IMR-90 (cell line): Measurements from ENCODE around the gene KRT35. TPM values are rescaled to one million over a fixed set of nuclear protein-coding genes. Genes with fewer than 3 reads are reported as not detected.

ENCODE experiments used
- ATAC-seq: fragments of 200-7000 bp; cut with Tn5 transposase; 2 replicates; pipeline ENCODE4 v1.9.1; 2020; ENCODE audit warnings: low read depth, mild to moderate bottlenecking, moderate library complexity
- BruUV-seq: library from RNA; stranded (reverse); fragments of 400-500 nt; replicated peaks from 2 replicates; lab custom pipeline; 2021; lab: Mats Ljungman, UMichigan
- CTCF ChIA-PET: fragments of 300-600 bp; formaldehyde crosslinking; extraction: SDS; loops from one replicate; lab custom pipeline; 2021; ENCODE audit warnings: antibody characterized with exemption; lab: Yijun Ruan, JAX
- POLR2A ChIA-PET: fragments of 300-600 bp; sonication (Branson Sonifier 250); formaldehyde crosslinking; loops from one replicate; lab custom pipeline; 2022; ENCODE audit warnings: antibody characterized with exemption; ENCODE audit not compliant: unreplicated experiment; lab: Charles Lee
- DNase-seq: peaks from one replicate; pipeline ENCODE4 v3.0.0; 2013
- H2AFZ ChIP-seq: replicated peaks from 2 replicates; pipeline ENCODE3; 2013; ENCODE audit warnings: low read length, mild to moderate bottlenecking; ENCODE audit not compliant: poor library complexity
- H2AK5ac ChIP-seq: 2 replicates; pipeline ENCODE4 v1.6.1; 2013; ENCODE audit warnings: low read depth, low read length, inconsistent platforms
- H2AK9ac ChIP-seq: replicated peaks from 2 replicates; pipeline ENCODE3; 2013; ENCODE audit warnings: mild to moderate bottlenecking, low read depth, low read length, moderate library complexity; ENCODE audit not compliant: poor library complexity
- H2BK120ac ChIP-seq: 2 replicates; pipeline ENCODE4 v1.6.1; 2013; ENCODE audit warnings: low read depth, low read length, inconsistent platforms
- H2BK15ac ChIP-seq: 3 replicates; pipeline ENCODE4 v1.6.1; 2013; ENCODE audit warnings: low read depth, low read length, inconsistent platforms
- H2BK20ac ChIP-seq: 2 replicates; pipeline ENCODE4 v1.6.1; 2013; ENCODE audit warnings: low read depth, mild to moderate bottlenecking, inconsistent platforms, low read length, moderate library complexity
- H2BK5ac ChIP-seq: 2 replicates; pipeline ENCODE4 v1.6.1; 2013; ENCODE audit warnings: mild to moderate bottlenecking, low read depth, low read length, inconsistent platforms; ENCODE audit not compliant: poor library complexity, severe bottlenecking
- H3K14ac ChIP-seq: replicated peaks from 2 replicates; pipeline ENCODE4 v1.6.1; 2013; ENCODE audit warnings: low read depth, low read length, inconsistent platforms
- H3K18ac ChIP-seq: 2 replicates; pipeline ENCODE4 v1.6.1; 2013; ENCODE audit warnings: low read depth, low read length, control low read depth
- H3K23ac ChIP-seq: 2 replicates; pipeline ENCODE4 v1.6.1; 2013; ENCODE audit warnings: low read depth, low read length, inconsistent platforms
- H3K27ac ChIP-seq: 2 replicates; pipeline ENCODE4 v1.5.1; 2013; ENCODE audit warnings: mild to moderate bottlenecking, control low read depth, low read length; ENCODE audit not compliant: insufficient read depth
- H3K27me3 ChIP-seq: 2 replicates; pipeline ENCODE4 v1.6.1; 2013; ENCODE audit warnings: low read length; ENCODE audit not compliant: control insufficient read depth, insufficient read depth
- H3K36me3 ChIP-seq: 2 replicates; pipeline ENCODE4 v1.6.1; 2013; ENCODE audit warnings: low read length, mixed read lengths; ENCODE audit not compliant: control insufficient read depth, insufficient read depth
- H3K4ac ChIP-seq: 2 replicates; pipeline ENCODE4 v1.6.1; 2013; ENCODE audit warnings: low read depth, low read length, inconsistent platforms
- H3K4me1 ChIP-seq: 2 replicates; pipeline ENCODE4 v1.6.1; 2013; ENCODE audit warnings: low read length, mixed read lengths; ENCODE audit not compliant: control insufficient read depth, insufficient read depth
- H3K4me2 ChIP-seq: 2 replicates; pipeline ENCODE4 v1.6.1; 2013; ENCODE audit warnings: low read depth, mild to moderate bottlenecking, control low read depth, low read length, moderate library complexity
- H3K4me3 ChIP-seq: 2 replicates; pipeline ENCODE4 v1.5.1; 2013; ENCODE audit warnings: low read depth, mild to moderate bottlenecking, control low read depth, low read length, moderate library complexity; ENCODE audit not compliant: insufficient read depth
- H3K56ac ChIP-seq: 2 replicates; pipeline ENCODE4 v1.6.1; 2013; ENCODE audit warnings: low read length, inconsistent platforms; ENCODE audit not compliant: insufficient read depth; ENCODE audit errors: extremely low read depth
- H3K79me1 ChIP-seq, 2 experiments: 2 replicates each; pipeline ENCODE4 v1.6.1; 2013; ENCODE audit warnings: low read length in 2 of 2, inconsistent platforms in 1 of 2, low read depth in 1 of 2
- H3K9ac ChIP-seq: 2 replicates; pipeline ENCODE4 v1.6.1; 2013; ENCODE audit warnings: low read depth, low read length, control low read depth
- H3K9me1 ChIP-seq: 2 replicates; pipeline ENCODE4 v1.6.1; 2013; ENCODE audit warnings: low read length, inconsistent platforms; ENCODE audit not compliant: insufficient read depth
- H3K9me3 ChIP-seq: 2 replicates; pipeline ENCODE4 v1.6.1; 2013; ENCODE audit warnings: low read length; ENCODE audit not compliant: control insufficient read depth, insufficient read depth
- H4K20me1 ChIP-seq: 2 replicates; pipeline ENCODE4 v1.6.1; 2013; ENCODE audit warnings: low read length, inconsistent platforms; ENCODE audit not compliant: insufficient read depth
- H4K5ac ChIP-seq: 2 replicates; pipeline ENCODE4 v1.6.1; 2013; ENCODE audit warnings: mild to moderate bottlenecking, low read depth, low read length, control low read depth
- H4K8ac ChIP-seq, 2 experiments: 2 replicates each; pipeline ENCODE4 v1.6.1; 2013; ENCODE audit warnings: low read depth in 2 of 2, low read length in 2 of 2, control low read depth in 1 of 2, inconsistent platforms in 1 of 2
- H4K91ac ChIP-seq: 2 replicates; pipeline ENCODE4 v1.6.1; 2013; ENCODE audit warnings: low read depth, low read length, inconsistent platforms; ENCODE audit not compliant: insufficient read depth
- BHLHE40 ChIP-seq: fragments of 150-350 bp; IDR thresholded peaks from 2 replicates; pipeline ENCODE4 v1.6.1; 2016; ENCODE audit warnings: mild to moderate bottlenecking, low read depth, low read length
- CEBPB ChIP-seq: IDR thresholded peaks from 2 replicates; pipeline ENCODE4 v1.6.1; 2012; ENCODE audit warnings: low read depth, low read length, improper control_type of control experiment
- FOS ChIP-seq: fragments of 150-350 bp; IDR thresholded peaks from 2 replicates; pipeline ENCODE4 v1.6.1; 2016; ENCODE audit warnings: low read depth, low read length
- MAFK ChIP-seq: IDR thresholded peaks from 2 replicates; pipeline ENCODE4 v1.6.1; 2012; ENCODE audit warnings: low read depth, low read length, improper control_type of control experiment
- MAZ ChIP-seq: IDR thresholded peaks from 2 replicates; pipeline ENCODE4 v1.6.1; 2012; ENCODE audit warnings: low read depth, mild to moderate bottlenecking, low read length, improper control_type of control experiment, moderate library complexity, borderline replicate concordance
- POLR2A ChIP-seq: IDR thresholded peaks from 2 replicates; pipeline ENCODE4 v1.6.1; 2012; ENCODE audit warnings: mild to moderate bottlenecking, low read depth, low read length
- RAD21 ChIP-seq: IDR thresholded peaks from 2 replicates; pipeline ENCODE4 v1.6.1; 2012; ENCODE audit warnings: low read length, improper control_type of control experiment
- RCOR1 ChIP-seq: IDR thresholded peaks from 2 replicates; pipeline ENCODE4 v1.6.1; 2012; ENCODE audit warnings: mild to moderate bottlenecking, low read length, improper control_type of control experiment; ENCODE audit not compliant: insufficient replicate concordance
- RFX5 ChIP-seq: IDR thresholded peaks from 2 replicates; pipeline ENCODE4 v1.8.0; 2012; ENCODE audit warnings: low read depth, mild to moderate bottlenecking, low read length, moderate library complexity
- SMC3 ChIP-seq: fragments of 150-350 bp; IDR thresholded peaks from 2 replicates; pipeline ENCODE4 v1.6.1; 2016; ENCODE audit warnings: low read depth, mild to moderate bottlenecking, antibody characterized with exemption, low read length, moderate library complexity
- WGBS, 2 experiments: methylation state at CpG; one replicate each; pipeline versions ENCODE4 v1.1.5 to v1.1.7; 2013; ENCODE audit warnings: missing lambda C conversion rate in 2 of 2; ENCODE audit not compliant: insufficient read length in 1 of 2; ENCODE audit errors: extremely low coverage in 2 of 2; 5-methylcytosine and 5-hydroxymethylcytosine counted together
- dilution Hi-C: fragments of 300-500 bp; cut with HindIII; formaldehyde crosslinking; loops from one replicate; pipeline ENCODE4 v1.14.3; 2018; ENCODE audit warnings: low sequenced_read_pairs; ENCODE audit not compliant: unreplicated experiment
- in situ Hi-C: fragments of 300-500 bp; cut with MboI; formaldehyde crosslinking; loops from 3 replicates; pipeline ENCODE4 v1.14.3; 2019; ENCODE audit warnings: low sequenced_read_pairs, inconsistent platforms, mixed read lengths
- intact Hi-C: fragments of 100-400 bp; cut with micrococcal nuclease; formaldehyde crosslinking; loops from 2 replicates; pipeline ENCODE4 v1.10.0; 2022
- polyA plus RNA-seq, 3 experiments: library from polyadenylated mRNA; depleted of rRNA; stranded (reverse); fragments of >200 nt; gene quantifications; 2 replicates each; pipeline ENCODE4 v1.2.3, GENCODE V29; 2012; ENCODE audit warnings: low replicate concordance in 1 of 3
- total RNA-seq: library from RNA; depleted of rRNA; stranded (reverse); fragments of >200 nt; gene quantifications from 2 replicates; pipeline ENCODE4 v1.2.3, GENCODE V29; 2012
- TF ChIP-seq, protein P1 (sequence below): conservative IDR thresholded peaks from 2 replicates; pipeline ENCODE4 v1.5.1; 2012; ENCODE audit warnings: mild to moderate bottlenecking, low read depth, low read length, improper control_type of control experiment

KRT35 gene
- total and polyA plus RNA-seq, 2 of the 4 experiments (the other 2 are of a cell fraction) = not detected

DNA sequence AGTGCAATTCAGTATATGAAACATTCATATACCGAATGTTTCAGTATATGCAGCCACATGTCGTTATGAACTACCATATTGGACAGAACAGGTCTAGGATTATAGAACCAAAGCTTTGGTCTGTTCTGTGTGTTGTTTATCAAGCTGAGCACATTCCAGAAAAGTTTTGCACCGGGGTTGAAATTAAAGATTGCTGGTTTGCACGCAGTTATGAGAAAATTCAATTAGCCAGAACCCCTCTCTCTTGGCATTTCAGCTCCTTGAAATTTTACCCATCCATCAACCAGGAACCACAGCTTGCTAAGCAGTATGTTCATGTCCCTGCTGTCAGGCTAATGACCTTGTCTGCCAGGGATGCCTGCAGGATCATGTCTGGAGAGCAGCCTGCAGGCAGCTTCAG, 23.3 kb downstream of the KRT35 start:
- Histone ChIP-seq H3K56ac (no peak overlapping the region), H3K9me3 (peaks cover 3% of the 10 kb centered on the region; the same call in 1 of the 2 replicates), H3K9ac (no peak overlapping the region), H4K8ac (no peak overlapping the region), H3K4me2 (no peak overlapping the region), H4K20me1 (no peaks in the 10 kb centered on the region), H3K79me1 (no peaks in the 10 kb centered on the region), H2BK5ac (no peak overlapping the region), H3K9me1 (no peaks in the 10 kb centered on the region), H3K14ac (no peak overlapping the region), H2BK15ac (no peak overlapping the region), H3K4ac (no peak overlapping the region), H3K23ac (no peak overlapping the region), H2BK120ac (no peak overlapping the region), H3K27ac (no peak overlapping the region), H3K27me3 (peaks cover 14% of the 10 kb centered on the region), H3K4me3 (no peak overlapping the region), H2BK20ac (no peak overlapping the region), H4K5ac (no peak overlapping the region), H3K4me1 (peaks cover 2% of the 10 kb centered on the region; the same call in 1 of the 2 replicates), H4K91ac (no peak overlapping the region), H3K36me3 (no peaks in the 10 kb centered on the region), H3K18ac (no peak overlapping the region), H2AFZ (no peak overlapping the region), H2AK5ac (no peak overlapping the region), H2AK9ac (no peak overlapping the region)
- CTCF ChIA-PET = no interaction called here
- in situ Hi-C loops (no loop called here), dilution Hi-C loops (no loop called here), intact Hi-C loops (no loop called here)
- no peak for TF ChIP-seq CEBPB
- TF ChIP-seq POLR2A = no peak
- TF ChIP-seq FOS = no peak
- TF ChIP-seq BHLHE40 = no peak
- TF ChIP-seq MAFK = no peak
- TF ChIP-seq SMC3 = no peak
- TF ChIP-seq RAD21 = no peak
- TF ChIP-seq, protein P1, sequence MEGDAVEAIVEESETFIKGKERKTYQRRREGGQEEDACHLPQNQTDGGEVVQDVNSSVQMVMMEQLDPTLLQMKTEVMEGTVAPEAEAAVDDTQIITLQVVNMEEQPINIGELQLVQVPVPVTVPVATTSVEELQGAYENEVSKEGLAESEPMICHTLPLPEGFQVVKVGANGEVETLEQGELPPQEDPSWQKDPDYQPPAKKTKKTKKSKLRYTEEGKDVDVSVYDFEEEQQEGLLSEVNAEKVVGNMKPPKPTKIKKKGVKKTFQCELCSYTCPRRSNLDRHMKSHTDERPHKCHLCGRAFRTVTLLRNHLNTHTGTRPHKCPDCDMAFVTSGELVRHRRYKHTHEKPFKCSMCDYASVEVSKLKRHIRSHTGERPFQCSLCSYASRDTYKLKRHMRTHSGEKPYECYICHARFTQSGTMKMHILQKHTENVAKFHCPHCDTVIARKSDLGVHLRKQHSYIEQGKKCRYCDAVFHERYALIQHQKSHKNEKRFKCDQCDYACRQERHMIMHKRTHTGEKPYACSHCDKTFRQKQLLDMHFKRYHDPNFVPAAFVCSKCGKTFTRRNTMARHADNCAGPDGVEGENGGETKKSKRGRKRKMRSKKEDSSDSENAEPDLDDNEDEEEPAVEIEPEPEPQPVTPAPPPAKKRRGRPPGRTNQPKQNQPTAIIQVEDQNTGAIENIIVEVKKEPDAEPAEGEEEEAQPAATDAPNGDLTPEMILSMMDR = no peak
- no peak for TF ChIP-seq MAZ
- no peak for TF ChIP-seq RCOR1
- TF ChIP-seq RFX5 = no peak
- ATAC-seq = no peak
- BruUV-seq = no TSS peak
- POLR2A ChIA-PET = no interaction called here
- no peak for DNase-seq
- WGBS, 2 experiments = no CpG with 5 or more reads among the region's 4 CpGs
